ENCODE results near the gene IFNAR2.

DNA sequence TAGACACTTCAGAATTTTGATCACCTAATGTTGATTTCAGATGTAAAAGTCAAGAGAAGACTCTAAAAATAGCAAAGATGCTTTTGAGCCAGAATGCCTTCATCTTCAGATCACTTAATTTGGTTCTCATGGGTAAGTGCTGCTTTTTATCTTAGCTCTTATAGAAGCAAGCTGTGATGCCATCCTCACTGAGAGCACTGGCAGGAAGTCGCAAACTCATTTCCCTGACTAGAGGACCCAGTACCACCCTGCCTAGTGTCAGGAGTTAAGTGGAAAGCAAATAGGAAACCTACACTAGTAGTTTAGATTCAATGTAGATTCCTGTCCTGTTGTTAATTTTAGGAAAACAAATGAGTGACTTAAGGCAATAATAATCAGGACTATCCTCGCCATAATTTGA lies 12.1 kb downstream of the IFNAR2 start:
- TF ChIP-seq, protein P1, sequence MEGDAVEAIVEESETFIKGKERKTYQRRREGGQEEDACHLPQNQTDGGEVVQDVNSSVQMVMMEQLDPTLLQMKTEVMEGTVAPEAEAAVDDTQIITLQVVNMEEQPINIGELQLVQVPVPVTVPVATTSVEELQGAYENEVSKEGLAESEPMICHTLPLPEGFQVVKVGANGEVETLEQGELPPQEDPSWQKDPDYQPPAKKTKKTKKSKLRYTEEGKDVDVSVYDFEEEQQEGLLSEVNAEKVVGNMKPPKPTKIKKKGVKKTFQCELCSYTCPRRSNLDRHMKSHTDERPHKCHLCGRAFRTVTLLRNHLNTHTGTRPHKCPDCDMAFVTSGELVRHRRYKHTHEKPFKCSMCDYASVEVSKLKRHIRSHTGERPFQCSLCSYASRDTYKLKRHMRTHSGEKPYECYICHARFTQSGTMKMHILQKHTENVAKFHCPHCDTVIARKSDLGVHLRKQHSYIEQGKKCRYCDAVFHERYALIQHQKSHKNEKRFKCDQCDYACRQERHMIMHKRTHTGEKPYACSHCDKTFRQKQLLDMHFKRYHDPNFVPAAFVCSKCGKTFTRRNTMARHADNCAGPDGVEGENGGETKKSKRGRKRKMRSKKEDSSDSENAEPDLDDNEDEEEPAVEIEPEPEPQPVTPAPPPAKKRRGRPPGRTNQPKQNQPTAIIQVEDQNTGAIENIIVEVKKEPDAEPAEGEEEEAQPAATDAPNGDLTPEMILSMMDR (IDR thresholded peaks at IDR 0.05), result no peak
- TF ChIP-seq POLR2A (IDR thresholded peaks at IDR 0.05) (no peak), POLR2AphosphoS5 (IDR thresholded peaks at IDR 0.05) (no peak)
